Progenitor cell of endocrine pancreas (in vitro differentiated cells): ENCODE data around the gene CDH9. TPM values are rescaled to one million over a fixed set of nuclear protein-coding genes. Genes with fewer than 3 reads are reported as not detected.

ENCODE experiments used
- DNase-seq: peaks from one replicate; pipeline ENCODE4 v3.0.0; 2021; ENCODE audit warnings: low spot score; ENCODE audit not compliant: unreplicated experiment
- H3K27ac Mint-ChIP-seq: 2 replicates; pipeline ENCODE4 v1.8.0; 2021; ENCODE audit warnings: mild to moderate bottlenecking, moderate library complexity, mixed read lengths
- H3K27me3 Mint-ChIP-seq: 2 replicates; pipeline ENCODE4 v1.8.0; 2021; ENCODE audit warnings: mixed read lengths
- H3K36me3 Mint-ChIP-seq: 2 replicates; pipeline ENCODE4 v1.8.0; 2022; ENCODE audit warnings: mixed read lengths; ENCODE audit not compliant: insufficient read depth
- H3K4me1 Mint-ChIP-seq: 2 replicates; pipeline ENCODE4 v1.8.0; 2021; ENCODE audit warnings: low read depth, mixed read lengths
- H3K4me3 Mint-ChIP-seq: 2 replicates; pipeline ENCODE4 v1.8.0; 2021; ENCODE audit warnings: low read depth, mild to moderate bottlenecking, moderate library complexity, mixed read lengths
- H3K9me3 Mint-ChIP-seq: 2 replicates; pipeline ENCODE4 v1.8.0; 2021; ENCODE audit warnings: low read depth, mixed read lengths
- total RNA-seq: library from RNA; stranded (reverse); gene quantifications from 2 replicates; pipeline ENCODE4 v1.2.1, GENCODE V29; 2021
- TF ChIP-seq, protein P1 (sequence below): fragments of 200-600 bp; sonication (generic); IDR thresholded peaks from one replicate; pipeline ENCODE4 v1.5.0; 2021; ENCODE audit warnings: antibody characterized with exemption, mild to moderate bottlenecking; ENCODE audit not compliant: unreplicated experiment

Gene CDH9
- total RNA-seq, 1 donor from 2014 or later, result not detected

DNA sequence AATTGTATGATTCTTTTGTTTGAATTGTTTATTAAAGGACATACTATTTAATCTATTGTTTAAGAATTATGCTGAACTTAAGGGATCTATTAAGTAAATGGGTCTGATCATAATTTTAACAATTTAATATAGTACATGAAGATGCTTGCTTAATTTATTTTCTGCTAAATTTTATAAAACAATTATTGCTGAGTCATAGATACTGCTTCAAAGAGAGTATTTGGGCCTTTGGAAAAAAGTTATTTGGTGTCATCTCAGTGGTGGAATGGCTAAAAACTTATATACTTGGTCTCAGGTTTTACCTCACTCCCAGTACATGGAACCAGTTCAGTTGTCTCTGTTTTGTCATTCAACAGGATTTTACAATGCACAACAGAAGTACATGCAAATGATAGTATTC is 145.3 kb downstream of the CDH9 start:
- H3K27ac Mint-ChIP-seq, result no peak overlapping the region
- TF ChIP-seq, protein P1, sequence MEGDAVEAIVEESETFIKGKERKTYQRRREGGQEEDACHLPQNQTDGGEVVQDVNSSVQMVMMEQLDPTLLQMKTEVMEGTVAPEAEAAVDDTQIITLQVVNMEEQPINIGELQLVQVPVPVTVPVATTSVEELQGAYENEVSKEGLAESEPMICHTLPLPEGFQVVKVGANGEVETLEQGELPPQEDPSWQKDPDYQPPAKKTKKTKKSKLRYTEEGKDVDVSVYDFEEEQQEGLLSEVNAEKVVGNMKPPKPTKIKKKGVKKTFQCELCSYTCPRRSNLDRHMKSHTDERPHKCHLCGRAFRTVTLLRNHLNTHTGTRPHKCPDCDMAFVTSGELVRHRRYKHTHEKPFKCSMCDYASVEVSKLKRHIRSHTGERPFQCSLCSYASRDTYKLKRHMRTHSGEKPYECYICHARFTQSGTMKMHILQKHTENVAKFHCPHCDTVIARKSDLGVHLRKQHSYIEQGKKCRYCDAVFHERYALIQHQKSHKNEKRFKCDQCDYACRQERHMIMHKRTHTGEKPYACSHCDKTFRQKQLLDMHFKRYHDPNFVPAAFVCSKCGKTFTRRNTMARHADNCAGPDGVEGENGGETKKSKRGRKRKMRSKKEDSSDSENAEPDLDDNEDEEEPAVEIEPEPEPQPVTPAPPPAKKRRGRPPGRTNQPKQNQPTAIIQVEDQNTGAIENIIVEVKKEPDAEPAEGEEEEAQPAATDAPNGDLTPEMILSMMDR, result no peak

DNA sequence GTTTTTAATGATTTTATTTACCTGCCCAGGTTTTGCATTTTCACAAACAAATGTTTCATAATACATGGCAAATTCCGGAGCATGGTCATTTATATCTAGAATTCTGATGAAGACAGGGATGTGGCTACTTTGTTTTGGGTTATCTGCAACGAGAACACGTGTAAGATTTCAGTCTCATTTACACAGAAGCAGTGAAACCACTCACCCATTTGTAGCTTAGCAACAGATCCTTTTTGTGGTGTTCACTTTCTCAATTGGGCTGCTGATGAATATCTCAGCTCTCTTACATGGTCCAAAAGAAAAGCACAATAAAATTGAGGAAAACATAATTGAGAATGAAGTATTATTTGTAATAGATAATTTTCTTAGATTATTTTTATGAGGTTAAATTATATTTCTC is 148.6 kb downstream of the CDH9 start:
- H3K36me3 Mint-ChIP-seq, result no peaks in the 10 kb centered on the region
- no peak overlapping the region for H3K27ac Mint-ChIP-seq

More for the DNA sequence above, 145.3 kb downstream of the CDH9 start:
- H3K9me3 Mint-ChIP-seq, result no peaks in the 10 kb centered on the region
- peaks cover 9% of the 10 kb centered on the region for H3K4me1 Mint-ChIP-seq
- H3K4me3 Mint-ChIP-seq, result no peak overlapping the region
- no peak for DNase-seq
- H3K36me3 Mint-ChIP-seq, result no peaks in the 10 kb centered on the region
- H3K27me3 Mint-ChIP-seq, result no peaks in the 10 kb centered on the region

DNA sequence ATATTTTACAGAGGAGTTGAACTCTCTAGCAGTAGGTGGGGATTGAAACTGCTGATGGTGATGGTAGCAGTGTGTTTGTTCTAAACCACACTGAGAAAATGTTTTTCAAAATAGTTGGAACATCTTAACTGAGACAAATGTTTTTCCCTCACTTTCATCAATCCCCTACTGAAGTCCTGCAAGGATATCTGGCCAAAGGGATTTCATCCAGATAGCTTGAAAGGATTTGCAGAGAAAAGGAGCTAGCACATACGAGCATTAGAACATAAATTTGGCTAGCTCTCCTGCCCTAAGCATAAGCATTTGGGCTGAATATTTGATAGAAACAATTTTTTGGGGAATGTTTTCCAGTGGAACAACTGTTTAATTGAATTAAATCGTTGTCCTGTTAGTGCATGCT is 153.9 kb downstream of the CDH9 start:
- Mint-ChIP-seq H3K9me3 (peaks cover 3% of the 10 kb centered on the region), H3K4me1 (peaks cover 3% of the 10 kb centered on the region), H3K4me3 (no peak overlapping the region), H3K27ac (no peak overlapping the region), H3K36me3 (no peaks in the 10 kb centered on the region), H3K27me3 (no peaks in the 10 kb centered on the region)
- TF ChIP-seq, protein P1, result no peak
- no peak for DNase-seq

More for the DNA sequence above, 148.6 kb downstream of the CDH9 start:
- Mint-ChIP-seq H3K4me1 (peaks cover 9% of the 10 kb centered on the region), H3K27me3 (no peaks in the 10 kb centered on the region), H3K4me3 (no peak overlapping the region), H3K9me3 (no peaks in the 10 kb centered on the region)
- DNase-seq, result no peak
- TF ChIP-seq, protein P1, result no peak

DNA sequence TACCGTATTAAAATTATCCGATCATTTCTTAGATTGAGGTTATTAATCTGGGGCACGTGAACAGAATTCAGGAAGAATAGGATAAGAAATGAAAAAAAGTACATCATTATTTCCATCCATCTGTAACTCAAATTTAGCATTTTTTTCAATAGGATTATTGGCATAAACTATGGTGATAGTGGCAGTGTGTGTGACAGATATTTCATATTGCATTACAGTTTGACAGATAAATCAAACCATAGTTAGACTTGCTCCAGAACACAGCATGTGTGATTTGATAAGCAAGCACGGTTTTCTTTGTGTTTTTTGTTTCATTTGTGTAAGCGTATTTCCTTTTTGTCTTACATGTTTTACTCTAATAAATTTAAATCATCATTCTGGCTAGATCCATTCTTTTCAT is 155.0 kb downstream of the CDH9 start:
- H3K36me3 Mint-ChIP-seq, result no peaks in the 10 kb centered on the region
- peaks cover 5% of the 10 kb centered on the region for H3K4me1 Mint-ChIP-seq
- H3K4me3 Mint-ChIP-seq, result no peak overlapping the region
- peaks cover 3% of the 10 kb centered on the region for H3K9me3 Mint-ChIP-seq
- TF ChIP-seq, protein P1, result no peak
- no peak overlapping the region for H3K27ac Mint-ChIP-seq
- no peaks in the 10 kb centered on the region for H3K27me3 Mint-ChIP-seq
- DNase-seq, result no peak

DNA sequence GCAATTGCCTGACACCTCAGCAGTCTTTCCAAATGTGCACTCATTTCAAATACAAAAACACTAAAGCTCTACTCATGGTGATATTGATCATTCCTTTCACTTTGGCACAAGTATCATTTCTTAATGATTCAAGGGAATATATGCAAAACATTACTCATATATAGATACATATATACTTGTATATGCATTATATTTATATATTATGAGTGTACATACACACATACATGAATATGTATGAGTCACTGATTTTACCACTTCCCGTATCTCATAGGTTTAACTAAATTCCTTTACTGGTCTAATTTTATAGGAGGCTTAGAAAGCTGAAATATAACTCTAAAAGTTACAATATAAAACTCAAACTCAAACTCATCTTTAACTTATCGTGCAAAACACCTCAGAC is 156.5 kb downstream of the CDH9 start:
- no peaks in the 10 kb centered on the region for H3K27me3 Mint-ChIP-seq
- H3K9me3 Mint-ChIP-seq, result peaks cover 3% of the 10 kb centered on the region
- H3K36me3 Mint-ChIP-seq, result no peaks in the 10 kb centered on the region
- no peak for DNase-seq
- TF ChIP-seq, protein P1, result no peak
- no peak overlapping the region for H3K27ac Mint-ChIP-seq
- H3K4me1 Mint-ChIP-seq, result peaks cover 9% of the 10 kb centered on the region
- H3K4me3 Mint-ChIP-seq, result no peak overlapping the region
